Astrocyte of the spinal cord (primary cell): ENCODE data around the gene LCN10.

Experiments
- DNase-seq: peaks from one replicate; pipeline ENCODE4 v3.0.0; 2011; ENCODE audit warnings: low read depth, low spot score
- H3K4me3 ChIP-seq: 2 replicates; pipeline ENCODE4 v1.5.1; 2011; ENCODE audit warnings: low read depth, mild to moderate bottlenecking, low read length, moderate library complexity
- in situ Hi-C: cut with HindIII; loops from 2 replicates; pipeline ENCODE4 v1.10.0; 2017; ENCODE audit warnings: low sequenced_read_pairs
- TF ChIP-seq, protein P1 (sequence below): IDR thresholded peaks from 2 replicates; pipeline ENCODE4 v1.5.1; 2012; ENCODE audit warnings: low read depth, mild to moderate bottlenecking, low read length, inconsistent platforms

LCN10 gene

DNA sequence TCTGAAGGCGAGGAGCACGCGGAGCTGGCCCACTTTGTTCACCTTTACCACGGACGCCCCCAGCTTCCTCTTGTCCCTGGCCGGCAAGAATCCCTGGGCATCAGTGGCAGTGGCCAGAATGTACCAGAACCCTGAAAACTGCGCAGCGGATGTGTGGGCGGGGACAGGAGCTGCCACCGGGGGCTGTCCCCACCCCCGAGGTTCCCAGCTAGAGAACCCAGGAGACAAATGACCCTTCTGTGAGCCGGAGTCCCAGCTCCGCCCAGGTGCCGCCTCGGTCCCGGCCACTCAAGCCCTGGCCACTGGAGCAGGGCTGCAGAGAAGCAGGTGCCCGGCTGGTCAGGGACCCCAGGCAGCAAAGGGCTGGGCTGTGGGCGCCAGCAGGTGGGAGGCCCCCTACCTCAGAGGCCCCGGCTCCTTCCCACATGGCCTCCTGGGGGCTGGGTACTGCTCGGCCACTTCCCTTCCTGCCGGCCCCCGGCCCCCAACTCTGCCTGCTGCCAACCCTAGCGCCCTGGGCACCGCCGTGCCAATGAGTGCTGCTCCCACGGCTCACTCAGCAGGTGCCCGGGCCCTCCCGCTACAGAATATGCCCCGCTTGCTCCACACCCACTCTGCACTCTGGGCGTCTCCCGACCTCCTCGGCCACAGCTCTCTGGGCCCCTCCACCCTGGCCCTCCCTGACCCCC is 713 bp downstream of the LCN10 start:
- H3K4me3 ChIP-seq, result no peak overlapping the region
- DNase-seq, result no peak
- TF ChIP-seq, protein P1, sequence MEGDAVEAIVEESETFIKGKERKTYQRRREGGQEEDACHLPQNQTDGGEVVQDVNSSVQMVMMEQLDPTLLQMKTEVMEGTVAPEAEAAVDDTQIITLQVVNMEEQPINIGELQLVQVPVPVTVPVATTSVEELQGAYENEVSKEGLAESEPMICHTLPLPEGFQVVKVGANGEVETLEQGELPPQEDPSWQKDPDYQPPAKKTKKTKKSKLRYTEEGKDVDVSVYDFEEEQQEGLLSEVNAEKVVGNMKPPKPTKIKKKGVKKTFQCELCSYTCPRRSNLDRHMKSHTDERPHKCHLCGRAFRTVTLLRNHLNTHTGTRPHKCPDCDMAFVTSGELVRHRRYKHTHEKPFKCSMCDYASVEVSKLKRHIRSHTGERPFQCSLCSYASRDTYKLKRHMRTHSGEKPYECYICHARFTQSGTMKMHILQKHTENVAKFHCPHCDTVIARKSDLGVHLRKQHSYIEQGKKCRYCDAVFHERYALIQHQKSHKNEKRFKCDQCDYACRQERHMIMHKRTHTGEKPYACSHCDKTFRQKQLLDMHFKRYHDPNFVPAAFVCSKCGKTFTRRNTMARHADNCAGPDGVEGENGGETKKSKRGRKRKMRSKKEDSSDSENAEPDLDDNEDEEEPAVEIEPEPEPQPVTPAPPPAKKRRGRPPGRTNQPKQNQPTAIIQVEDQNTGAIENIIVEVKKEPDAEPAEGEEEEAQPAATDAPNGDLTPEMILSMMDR, result no peak
- in situ Hi-C loops, result no loop called here

DNA sequence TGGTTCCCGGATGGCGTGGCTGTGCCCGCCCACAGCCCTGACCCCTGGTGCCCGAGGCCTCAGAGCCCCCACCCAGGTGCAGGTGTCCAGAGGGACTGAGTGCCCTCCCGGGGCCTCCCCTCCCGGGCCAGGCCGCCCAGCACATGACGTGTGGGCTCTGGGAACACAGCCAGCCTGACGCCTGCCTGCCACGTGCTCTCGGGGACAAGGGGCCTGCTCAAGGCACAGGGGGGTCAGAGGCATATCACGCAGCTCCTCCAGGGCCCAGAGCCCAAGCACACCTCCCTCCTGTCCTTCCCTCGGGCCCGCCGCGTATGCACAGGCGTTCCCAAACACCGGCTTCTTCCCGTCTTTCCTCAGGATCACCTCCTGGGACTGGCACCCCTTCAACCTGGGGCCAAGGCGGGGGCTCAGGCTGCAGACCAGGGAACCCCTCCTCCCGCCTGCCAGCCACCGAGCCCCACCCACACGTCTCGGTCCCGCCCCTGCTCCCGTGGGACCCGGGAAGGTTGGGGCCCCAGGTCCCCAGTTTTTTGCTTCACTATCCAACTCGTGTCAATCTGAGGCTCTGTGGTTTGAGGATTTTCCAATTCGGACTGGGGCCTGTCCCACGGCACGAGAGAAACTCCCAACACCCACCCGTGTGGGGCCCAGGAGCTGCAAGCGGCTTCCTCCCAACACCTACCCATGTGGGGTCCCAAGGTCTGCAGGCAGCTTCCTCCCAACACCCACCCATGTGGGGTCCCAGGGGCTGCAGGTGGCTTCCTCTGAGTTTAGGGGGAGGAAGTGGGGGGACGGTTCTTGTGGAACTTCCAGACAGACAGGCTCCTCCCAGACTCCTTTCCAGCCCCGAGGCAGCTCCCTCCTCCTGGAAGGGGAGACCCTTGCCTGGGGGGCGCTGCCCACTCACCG is 1.5 kb downstream of the LCN10 start:
- DNase-seq, result no peak
- H3K4me3 ChIP-seq, result no peak overlapping the region
- TF ChIP-seq, protein P1, result no peak
- in situ Hi-C loops, result no loop called here

DNA sequence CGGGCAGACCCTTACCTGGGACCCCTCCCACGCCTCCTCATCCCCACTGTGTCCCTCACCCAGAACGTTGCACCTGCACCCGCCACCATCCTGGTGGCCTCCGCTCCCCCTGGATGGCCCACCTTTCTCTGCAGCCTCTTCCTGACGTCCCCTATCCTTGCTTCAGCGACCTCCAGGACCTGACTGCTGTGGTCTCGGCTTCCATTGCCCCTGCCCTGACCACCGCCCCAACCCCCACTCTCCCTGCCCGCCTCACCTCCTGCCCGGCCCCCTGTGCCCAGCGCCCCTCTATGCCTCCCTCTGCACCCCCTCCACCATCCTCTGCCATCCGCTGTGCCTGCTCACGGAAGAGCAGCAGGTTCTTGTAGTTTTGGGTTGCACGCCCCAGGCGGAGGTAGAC is 2.2 kb downstream of the LCN10 start:
- DNase-seq, result no peak
- no peak overlapping the region for H3K4me3 ChIP-seq
- in situ Hi-C loops, result no loop called here
- TF ChIP-seq, protein P1, result no peak

DNA sequence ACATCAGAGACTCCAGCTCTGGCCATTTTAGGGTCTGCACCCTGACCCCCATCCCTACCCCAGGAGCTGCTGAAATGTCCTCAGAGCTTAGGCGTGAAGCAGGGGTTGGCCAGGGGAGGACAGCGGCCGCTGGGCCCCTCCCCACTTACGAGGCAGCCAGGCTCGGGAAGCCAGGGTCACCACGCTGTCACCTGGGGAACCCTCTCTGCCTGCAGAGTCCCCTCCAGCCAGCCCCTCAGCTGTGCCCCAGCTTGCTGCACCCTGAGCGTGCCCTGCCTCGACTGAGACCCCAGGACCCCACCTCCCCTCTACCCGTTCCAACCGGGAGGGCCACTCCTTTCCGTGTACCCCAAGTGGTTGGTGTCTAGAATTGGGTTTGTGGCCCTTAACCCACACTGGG is 2.7 kb downstream of the LCN10 start:
- no peak overlapping the region for H3K4me3 ChIP-seq
- TF ChIP-seq, protein P1, result no peak
- in situ Hi-C loops, result no loop called here
- no peak for DNase-seq

DNA sequence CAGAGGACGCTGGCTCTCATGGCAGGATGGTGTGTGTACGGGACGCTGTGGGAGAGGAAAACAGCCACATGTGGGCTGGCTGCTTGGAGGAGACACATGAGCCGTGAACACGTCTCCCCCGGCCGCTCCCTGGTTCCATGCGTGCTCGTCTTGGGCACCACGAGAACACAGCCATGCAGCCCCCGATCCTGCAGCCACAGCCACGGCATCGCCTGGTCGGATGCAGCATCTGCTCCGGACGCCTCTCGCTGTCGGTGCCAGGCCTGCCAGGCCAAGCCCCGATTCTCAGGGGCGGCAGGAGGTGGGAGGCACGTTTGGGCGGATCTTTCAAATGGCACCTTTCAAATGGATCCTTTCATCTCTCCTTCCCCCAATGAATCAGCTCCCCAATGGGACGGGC is 3.2 kb downstream of the LCN10 start:
- TF ChIP-seq, protein P1, result no peak
- no peak for DNase-seq
- in situ Hi-C loops, result no loop called here
- H3K4me3 ChIP-seq, result no peak overlapping the region

DNA sequence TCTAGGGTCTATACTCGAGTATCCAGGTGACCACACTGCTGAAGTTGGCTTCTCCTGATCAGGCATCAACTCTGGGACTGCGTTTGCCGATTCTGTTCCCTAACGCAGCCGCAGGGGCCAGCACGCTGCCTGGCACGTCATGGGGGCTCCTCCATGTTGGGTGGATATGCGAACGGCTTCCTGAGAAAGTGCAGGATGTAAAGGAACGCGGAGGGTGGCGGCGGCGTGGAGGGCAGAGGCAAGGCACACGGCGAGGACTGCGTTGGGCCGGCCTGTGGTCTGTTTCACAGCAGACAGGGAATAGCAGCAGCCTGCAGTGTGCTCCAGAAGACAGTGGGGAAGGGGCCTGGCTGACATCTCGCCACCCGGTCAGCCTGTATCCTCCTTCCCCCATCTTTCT is 3.8 kb downstream of the LCN10 start:
- no peak overlapping the region for H3K4me3 ChIP-seq
- in situ Hi-C loops, result no loop called here
- no peak for DNase-seq
- TF ChIP-seq, protein P1, result no peak
